ENCODE measurements around the gene TIMM29.

GRCh38 chr19:10911579-10912363 is 16.8 kb upstream of the TIMM29 start:
- TF ChIP-seq CTCF (IDR thresholded peaks at IDR 0.05), result no peak
- no peak for TF ChIP-seq BHLHE40 (IDR thresholded peaks at IDR 0.05; ENCODE audit: low read depth, low read length)
- no peak for TF ChIP-seq RAD21 (conservative IDR thresholded peaks at IDR 0.05 in 1 of 2, IDR thresholded peaks at IDR 0.05 in 1 of 2)
- no peak for TF ChIP-seq RFX5 (IDR thresholded peaks at IDR 0.05)
- no peak for TF ChIP-seq FOXS1 (CRISPR knock-in tag; IDR thresholded peaks at IDR 0.05)
- no peak for TF ChIP-seq NFE2L2 (conservative IDR thresholded peaks at IDR 0.05; ENCODE audit: low read length)
- TF ChIP-seq ZFP36 (IDR thresholded peaks at IDR 0.05; ENCODE audit: borderline replicate concordance, partially characterized antibody), result no peak
- TF ChIP-seq HMGXB4 (CRISPR knock-in tag; IDR thresholded peaks at IDR 0.05; ENCODE audit: borderline replicate concordance), result no peak
- no peak for TF ChIP-seq HDAC2 (IDR thresholded peaks at IDR 0.05)
- no peak for TF ChIP-seq MAX (IDR thresholded peaks at IDR 0.05)
- TF ChIP-seq SMC3 (IDR thresholded peaks at IDR 0.05), result no peak
- no peak for TF ChIP-seq EP300 (IDR thresholded peaks at IDR 0.05)
- TF ChIP-seq HOXA7 (CRISPR knock-in tag; IDR thresholded peaks at IDR 0.05), result no peak
- no peak for TF ChIP-seq CHD4 (IDR thresholded peaks at IDR 0.05; ENCODE audit: borderline replicate concordance)

Data from A549 (cell line).